K562 (cell line): Measurements from ENCODE around the gene B9D2. TPM values are rescaled to one million over a fixed set of nuclear protein-coding genes. Genes with fewer than 3 reads are reported as not detected.

Experiments used
- BCOR ChIP-seq: fragments of 450-650 bp; IDR thresholded peaks from 2 replicates; pipeline ENCODE4 v1.6.1; 2016
- E2F3 ChIP-seq: fragments of 250-450 bp; sonication (Bioruptor Pico); IDR thresholded peaks from 2 replicates; pipeline ENCODE4 v1.4.0; 2020; ENCODE audit warnings: mild to moderate bottlenecking
- EGR1 ChIP-seq: fragments of 450-650 bp; conservative IDR thresholded peaks from 2 replicates; pipeline ENCODE4 v1.6.1; 2017; ENCODE audit warnings: mild to moderate bottlenecking
- GABPB1 ChIP-seq: sonication (generic); formaldehyde crosslinking; IDR thresholded peaks from 2 replicates; pipeline ENCODE4 v1.8.0; 2022; ENCODE audit warnings: mild to moderate bottlenecking, missing genetic modification reagents
- HSF4 ChIP-seq: fragments of 250-450 bp; sonication (Bioruptor Pico); IDR thresholded peaks from 2 replicates; pipeline ENCODE4 v2.1.2; 2022; ENCODE audit warnings: mild to moderate bottlenecking, moderate library complexity, borderline replicate concordance
- SMAD4 ChIP-seq: fragments of 250-450 bp; sonication (Bioruptor Pico); conservative IDR thresholded peaks from 2 replicates; pipeline ENCODE4 v1.8.0; 2021; ENCODE audit warnings: inconsistent platforms, mild to moderate bottlenecking, moderate library complexity
- THRB ChIP-seq: fragments of 450-650 bp; formaldehyde crosslinking; conservative IDR thresholded peaks from 2 replicates; pipeline ENCODE4 v1.4.0; 2022; ENCODE audit warnings: mild to moderate bottlenecking, missing genetic modification characterization
- ZBTB40 ChIP-seq, 2 experiments: fragments of 450-650 bp in 1 of 2; sonication (generic) in 1 of 2; formaldehyde crosslinking in 1 of 2; IDR thresholded peaks; 2 replicates each; pipeline versions ENCODE4 v1.7.1 to v1.9.0; 2016 to 2022; ENCODE audit warnings: inconsistent platforms in 1 of 2, mild to moderate bottlenecking in 1 of 2, missing genetic modification reagents in 1 of 2
- ZNF146 ChIP-seq: IDR thresholded peaks from one replicate; pipeline ENCODE4 v1.6.1; 2018; ENCODE audit warnings: missing compliant biosample characterization; ENCODE audit not compliant: unreplicated experiment
- ZNF584 ChIP-seq: fragments of 200-800 bp; sonication (Bioruptor generic); IDR thresholded peaks from 2 replicates; pipeline ENCODE4 v1.6.1; 2016; ENCODE audit warnings: low read depth, mild to moderate bottlenecking, missing genetic modification characterization, missing compliant biosample characterization
- ZNF586 ChIP-seq: fragments of 450-650 bp; formaldehyde crosslinking; conservative IDR thresholded peaks from 2 replicates; pipeline ENCODE4 v1.4.0; 2020; ENCODE audit warnings: mild to moderate bottlenecking, moderate library complexity
- polyA plus RNA-seq, 8 experiments: library from polyadenylated mRNA; depleted of rRNA in 4 of 8; stranded (reverse) in 5 of 8; unstranded in 3 of 8; fragments of >200 nt; fragmentation: Nextera tagmentation in 2 of 8; fragmentation: Illumina TruSeq in 1 of 8; extraction: Ambion mirVana in 2 of 8; extraction: Trizol in 1 of 8; gene quantifications; 2 replicates each; pipeline versions ENCODE4 v1.2.1 to v1.2.3, GENCODE V29; 2011 to 2014; ENCODE audit warnings: inconsistent platforms in 1 of 8, missing spikeins in 1 of 8
- total RNA-seq, 7 experiments: library from RNA; depleted of rRNA in 6 of 7; stranded (reverse); fragments of >200 nt in 6 of 7; fragmentation: Illumina TruSeq in 2 of 7; extraction: Trizol in 2 of 7; gene quantifications; 2 replicates each; pipeline versions ENCODE4 v1.2.1 to v1.2.3, GENCODE V29; 2011 to 2021; ENCODE audit warnings: low replicate concordance in 1 of 7

Gene B9D2
- total and polyA plus RNA-seq, 9 of the 15 experiments (the other 6 are each of a cell fraction or from before 2014, with no cell fraction given): 0.83 to 6.9 (median 2.8) TPM

GRCh38 chr19:41323023-41323422, 40.9 kb downstream of the B9D2 start (continued):
- TF ChIP-seq THRB (CRISPR knock-in tag) (peak; percentile 14; the same call in 1 of the 2 replicates), ZNF586 (CRISPR knock-in tag) (0 out of 2 replicates have a peak, but pooled peaks have one; percentile 11), SMAD4 (CRISPR knock-in tag) (peak; percentile 49), ZNF584 (CRISPR knock-in tag) (0 out of 2 replicates have a peak, but pooled peaks have one; percentile 35), HSF4 (CRISPR knock-in tag) (no peak), BCOR (peak; percentile 43; the same call in 1 of the 2 replicates), GABPB1 (CRISPR knock-in tag) (no peak), ZBTB40 (IDR thresholded peaks at IDR 0.05) (peak; percentile 36; the same call in 1 of the 2 replicates), ZBTB40 (CRISPR knock-in tag; IDR thresholded peaks at IDR 0.05) (no peak), E2F3 (CRISPR knock-in tag) (0 out of 2 replicates have a peak, but pooled peaks have one; percentile 37), EGR1 (no peak), ZNF146 (no peak)
- TF ChIP-seq, all 486 proteins: peak for 23
